HEK293T (cell line): ENCODE results near the gene VWA8.
"Not testable (repeated sequence)": the region's sequence is repeated elsewhere in the genome, so short reads cannot be mapped to it uniquely, and the experiment has no call there.

Source experiments
- CTCF ChIA-PET: fragments of 350-600 bp; formaldehyde crosslinking; extraction: SDS; loops from one replicate; lab custom pipeline; 2021; ENCODE audit warnings: antibody characterized with exemption, inconsistent platforms; lab: Yijun Ruan, JAX
- POLR2A ChIA-PET: fragments of 350-600 bp; formaldehyde crosslinking; extraction: SDS; loops from one replicate; lab custom pipeline; 2020; ENCODE audit warnings: antibody characterized with exemption, inconsistent platforms; lab: Yijun Ruan, JAX
- DNase-seq: peaks from one replicate; pipeline ENCODE4 v3.0.0; 2012; ENCODE audit warnings: mixed read lengths; ENCODE audit errors: extremely low spot score
- ARNT ChIP-seq: fragments of 450-650 bp; IDR thresholded peaks from 2 replicates; pipeline ENCODE4 v1.6.1; 2017; ENCODE audit warnings: mild to moderate bottlenecking
- BHLHE40 ChIP-seq: fragments of 450-650 bp; IDR thresholded peaks from 2 replicates; pipeline ENCODE4 v1.6.1; 2016; ENCODE audit warnings: mild to moderate bottlenecking, moderate library complexity, borderline replicate concordance
- CTBP1 ChIP-seq: fragments of 450-650 bp; IDR thresholded peaks from 2 replicates; pipeline ENCODE4 v1.6.1; 2016; ENCODE audit warnings: borderline replicate concordance
- ELF4 ChIP-seq: fragments of 450-650 bp; IDR thresholded peaks from 2 replicates; pipeline ENCODE4 v1.6.1; 2017; ENCODE audit warnings: antibody characterized with exemption
- FOXA1 ChIP-seq: fragments of 450-650 bp; IDR thresholded peaks from 2 replicates; pipeline ENCODE4 v1.6.1; 2016; ENCODE audit warnings: mild to moderate bottlenecking
- FOXK2 ChIP-seq: fragments of 450-650 bp; IDR thresholded peaks from 2 replicates; pipeline ENCODE4 v1.6.1; 2016; ENCODE audit warnings: mild to moderate bottlenecking
- FOXM1 ChIP-seq: fragments of 450-650 bp; IDR thresholded peaks from 2 replicates; pipeline ENCODE4 v1.6.1; 2017; ENCODE audit warnings: mild to moderate bottlenecking, borderline replicate concordance
- HDGF ChIP-seq: fragments of 450-650 bp; IDR thresholded peaks from 2 replicates; pipeline ENCODE4 v1.6.1; 2017; ENCODE audit warnings: antibody characterized with exemption, borderline replicate concordance
- L3MBTL2 ChIP-seq: fragments of 450-650 bp; conservative IDR thresholded peaks from 2 replicates; pipeline ENCODE4 v1.6.1; 2016; ENCODE audit warnings: mild to moderate bottlenecking
- LEF1 ChIP-seq: fragments of 450-650 bp; IDR thresholded peaks from 2 replicates; pipeline ENCODE4 v1.6.1; 2017; ENCODE audit warnings: mild to moderate bottlenecking, borderline replicate concordance
- NFRKB ChIP-seq: fragments of 450-650 bp; IDR thresholded peaks from 2 replicates; pipeline ENCODE4 v1.6.1; 2016; ENCODE audit warnings: mild to moderate bottlenecking, moderate library complexity
- PKNOX1 ChIP-seq: fragments of 450-650 bp; IDR thresholded peaks from 2 replicates; pipeline ENCODE4 v1.6.1; 2016
- SP1 ChIP-seq: fragments of 450-650 bp; IDR thresholded peaks from 2 replicates; pipeline ENCODE4 v1.6.1; 2017
- SUZ12 ChIP-seq: fragments of 450-650 bp; IDR thresholded peaks from 2 replicates; pipeline ENCODE4 v1.6.1; 2016; ENCODE audit warnings: mild to moderate bottlenecking
- TARDBP ChIP-seq: fragments of 450-650 bp; IDR thresholded peaks from 2 replicates; pipeline ENCODE4 v1.6.1; 2016
- ZNF384 ChIP-seq: fragments of 450-650 bp; IDR thresholded peaks from 2 replicates; pipeline ENCODE4 v1.6.1; 2016

VWA8 gene

DNA sequence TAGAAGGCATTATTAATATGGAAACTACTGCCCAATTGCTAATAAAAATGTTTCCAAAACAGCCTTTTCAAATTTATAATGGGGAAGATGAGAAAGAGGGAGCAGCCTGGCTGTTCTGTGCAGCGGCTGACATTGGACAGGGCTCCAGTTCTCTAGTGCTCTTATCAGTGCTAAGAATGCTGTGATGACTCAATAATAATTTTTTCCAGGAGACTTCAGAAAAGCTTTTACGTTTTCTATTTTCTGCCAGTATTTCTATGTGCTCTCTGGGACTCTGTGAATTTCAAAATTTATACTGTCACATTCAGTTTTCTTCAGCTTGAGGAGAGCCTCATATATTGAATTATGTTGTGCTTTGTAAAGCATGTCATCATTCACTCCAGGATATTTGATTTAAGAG is 209.6 kb downstream of the VWA8 start:
- CTCF ChIA-PET, result interaction anchor here (0.7 kb wide), 1 partner anchor 40 kb away, joined by 3 read pairs; no protein-coding TSS in a partner anchor
- DNase-seq, result no peak
- TF ChIP-seq PKNOX1, result no peak
- no peak for TF ChIP-seq TARDBP
- TF ChIP-seq ELF4, result no peak
- TF ChIP-seq HDGF, result no peak
- no peak for TF ChIP-seq SP1
- TF ChIP-seq FOXM1, result no peak
- no peak for TF ChIP-seq ARNT
- TF ChIP-seq L3MBTL2, result no peak
- TF ChIP-seq NFRKB, result no peak
- TF ChIP-seq BHLHE40, result no peak
- TF ChIP-seq FOXA1, result no peak
- no peak for TF ChIP-seq CTBP1
- no peak for TF ChIP-seq SUZ12
- TF ChIP-seq FOXK2, result no peak
- no peak for TF ChIP-seq ZNF384
- no peak for TF ChIP-seq LEF1
- POLR2A ChIA-PET, result no interaction called here

- TF ChIP-seq TARDBP (no peak), ARNT (no peak), ELF4 (no peak)
- ChIA-PET POLR2A (no interaction called here), CTCF (no interaction called here)
- no peak for DNase-seq
Observed at GRCh38 chr13:41746259-41746658, 214.7 kb downstream of the VWA8 start.

- DNase-seq, CTCF ChIA-PET, POLR2A ChIA-PET: not testable (repeated sequence)
Observed at GRCh38 chr13:41745496-41745895, 215.4 kb downstream of the VWA8 start.

DNA sequence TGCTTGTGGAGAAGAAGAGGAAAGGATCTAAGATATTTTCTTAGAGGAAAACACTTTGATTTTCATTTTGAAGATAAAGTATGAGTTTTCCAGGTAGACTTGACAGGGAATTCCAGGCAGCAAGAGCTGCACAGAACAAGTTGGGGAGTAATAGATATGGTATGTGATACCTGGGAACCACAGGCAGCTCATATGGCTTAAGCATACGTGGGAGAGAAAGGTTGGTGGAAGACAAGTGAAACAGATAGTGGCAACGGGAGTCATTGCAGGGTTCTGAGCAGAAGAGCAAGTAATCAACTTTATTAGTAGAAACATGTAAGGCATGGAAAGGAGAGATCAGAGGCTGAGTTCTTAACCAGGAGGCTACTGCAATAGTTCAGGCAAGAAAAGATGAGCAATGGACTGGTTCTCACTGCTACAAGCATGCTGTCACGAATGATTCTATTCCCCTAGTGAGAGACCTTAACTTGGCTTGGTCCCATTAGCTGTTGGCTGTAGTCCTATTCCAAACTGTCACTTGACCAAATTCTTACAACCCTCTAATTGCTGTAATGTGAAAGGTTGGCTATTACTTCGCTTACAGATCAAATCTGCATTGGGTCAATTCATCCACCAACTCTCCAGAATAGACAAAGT is 217.9 kb downstream of the VWA8 start:
- ChIA-PET CTCF (no interaction called here), POLR2A (no interaction called here)
- no peak for TF ChIP-seq BHLHE40
- no peak for TF ChIP-seq TARDBP
- TF ChIP-seq FOXM1, result no peak
- no peak for TF ChIP-seq NFRKB
- no peak for TF ChIP-seq HDGF
- TF ChIP-seq ARNT, result no peak
- TF ChIP-seq SUZ12, result no peak
- no peak for TF ChIP-seq FOXK2
- TF ChIP-seq PKNOX1, result no peak
- no peak for TF ChIP-seq FOXA1
- no peak for DNase-seq

DNA sequence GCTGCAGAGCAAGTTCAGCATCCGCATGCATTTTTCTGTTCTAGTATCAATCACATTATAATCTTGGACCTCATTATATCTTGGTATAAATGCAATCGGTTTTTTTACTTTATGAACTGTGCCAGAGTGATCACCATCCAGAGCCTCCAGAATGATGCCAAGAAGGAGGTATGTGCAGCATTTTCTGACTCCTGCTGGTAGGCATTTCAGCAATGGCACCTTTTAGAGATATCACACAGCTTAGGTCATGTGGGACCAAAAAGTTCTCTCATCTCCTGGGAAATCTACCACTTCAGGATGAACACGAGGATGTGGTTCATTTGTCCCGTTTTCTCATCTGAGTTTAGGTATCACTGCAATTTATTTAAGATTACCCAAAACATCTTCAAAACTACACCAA is 220.4 kb downstream of the VWA8 start:
- TF ChIP-seq TARDBP (no peak), ELF4 (no peak), SUZ12 (no peak), L3MBTL2 (no peak), ZNF384 (no peak), HDGF (no peak), NFRKB (no peak), CTBP1 (no peak), BHLHE40 (no peak), SP1 (no peak), LEF1 (no peak), ARNT (no peak), FOXK2 (no peak), FOXA1 (no peak), FOXM1 (no peak)
- POLR2A ChIA-PET, result no interaction called here
- CTCF ChIA-PET, result no interaction called here
- DNase-seq, result no peak

DNA sequence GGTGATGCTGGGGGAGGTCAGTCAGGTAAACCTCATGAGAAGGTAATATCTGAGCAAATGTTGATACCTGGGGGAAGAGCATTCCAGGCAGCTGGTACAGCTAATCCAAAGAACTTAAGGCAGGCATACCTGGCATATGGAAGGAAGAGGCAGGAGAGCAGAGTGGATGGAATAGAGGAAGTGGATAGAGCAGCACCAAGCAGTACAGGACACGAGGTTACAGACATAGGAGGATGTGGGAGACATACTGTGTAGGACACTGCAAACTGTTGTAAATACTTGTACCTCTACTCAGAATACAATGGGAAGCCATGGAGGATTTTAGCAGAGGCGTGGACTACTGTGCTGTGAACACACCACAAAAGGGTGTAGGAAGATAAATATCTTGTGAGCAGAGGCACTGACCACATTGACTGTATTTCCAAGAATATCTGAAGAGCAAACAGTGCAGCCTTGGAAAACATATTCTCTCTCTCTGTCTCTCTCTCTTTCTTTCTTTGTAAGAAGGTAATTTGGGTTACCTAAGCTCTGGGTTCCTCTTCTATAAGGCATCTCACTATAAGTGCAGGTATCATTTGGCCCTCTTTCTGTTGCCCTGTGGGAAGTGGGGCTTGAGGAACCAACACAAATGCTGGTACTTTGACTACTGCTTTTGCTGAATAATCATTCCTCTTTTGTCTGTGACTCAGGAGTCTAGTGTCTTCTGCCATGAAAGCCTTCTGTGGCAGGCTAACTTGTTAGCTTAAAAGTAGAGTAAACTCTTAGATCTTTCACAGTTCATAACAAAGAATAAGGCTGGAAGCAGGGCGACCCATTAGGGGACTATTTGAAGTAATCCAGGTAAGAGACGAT is 238.0 kb downstream of the VWA8 start:
- ChIA-PET POLR2A (no interaction called here), CTCF (no interaction called here)
- DNase-seq, result no peak
- TF ChIP-seq LEF1 (no peak), ZNF384 (no peak), FOXM1 (no peak), NFRKB (no peak), PKNOX1 (no peak), BHLHE40 (no peak), ARNT (no peak), L3MBTL2 (no peak), TARDBP (no peak), FOXA1 (no peak), SUZ12 (no peak)

- no peak for DNase-seq
- ChIA-PET CTCF (no interaction called here), POLR2A (no interaction called here)
- TF ChIP-seq SUZ12 (no peak), CTBP1 (no peak), ARNT (no peak), HDGF (no peak), TARDBP (no peak), ZNF384 (no peak), PKNOX1 (no peak), FOXK2 (no peak), SP1 (no peak), BHLHE40 (no peak), FOXA1 (no peak), FOXM1 (no peak), LEF1 (no peak), NFRKB (no peak), ELF4 (no peak)
Observed at GRCh38 chr13:41720839-41721561, 239.9 kb downstream of the VWA8 start.
